Stimulated activated naive CD8-positive, alpha-beta T cell treated with anti-CD3 and anti-CD28 coated beads, Interleukin-15, Interleukin-2, amounts not matched to agents 100 ng/mL and 50 ng/mL, for 24 hours (primary cell): ENCODE results near the gene MYO1B.

Experiments used
- H3K27ac Mint-ChIP-seq: one replicate; pipeline ENCODE4 v1.8.0; 2021; ENCODE audit warnings: mild to moderate bottlenecking, mixed read lengths
- H3K27me3 Mint-ChIP-seq: one replicate; pipeline ENCODE4 v1.8.0; 2021; ENCODE audit warnings: mixed read lengths
- H3K36me3 Mint-ChIP-seq: one replicate; pipeline ENCODE4 v1.8.0; 2021; ENCODE audit warnings: low read depth, mixed read lengths
- H3K4me1 Mint-ChIP-seq: one replicate; pipeline ENCODE4 v1.8.0; 2021; ENCODE audit warnings: low read depth, mixed read lengths
- H3K4me3 Mint-ChIP-seq: one replicate; pipeline ENCODE4 v1.8.0; 2021; ENCODE audit warnings: mild to moderate bottlenecking, mixed read lengths
- H3K9me3 Mint-ChIP-seq: one replicate; pipeline ENCODE4 v1.8.0; 2021; ENCODE audit warnings: mixed read lengths

Gene MYO1B

GRCh38 chr2:191241418-191241817 is 3.8 kb upstream of the MYO1B start:
- H3K36me3 Mint-ChIP-seq: no peaks in the 10 kb centered on the region
- H3K27ac Mint-ChIP-seq: no peak overlapping the region
- no peaks in the 10 kb centered on the region for H3K9me3 Mint-ChIP-seq
- peaks cover 6% of the 10 kb centered on the region for H3K4me1 Mint-ChIP-seq
- H3K27me3 Mint-ChIP-seq: peaks cover 3% of the 10 kb centered on the region
- H3K4me3 Mint-ChIP-seq: no peak overlapping the region

- H3K27ac Mint-ChIP-seq: no peak overlapping the region
- no peaks in the 10 kb centered on the region for H3K9me3 Mint-ChIP-seq
- peaks cover 23% of the 10 kb centered on the region for H3K4me1 Mint-ChIP-seq
- H3K27me3 Mint-ChIP-seq: peaks cover 10% of the 10 kb centered on the region
- H3K4me3 Mint-ChIP-seq: no peak overlapping the region
- H3K36me3 Mint-ChIP-seq: no peaks in the 10 kb centered on the region
Measured at GRCh38 chr2:191243154-191243553, 2.0 kb upstream of the MYO1B start.

GRCh38 chr2:191244350-191244749 is 854 bp upstream of the MYO1B start:
- Mint-ChIP-seq H3K36me3 (no peaks in the 10 kb centered on the region), H3K27me3 (peaks cover 10% of the 10 kb centered on the region), H3K27ac (no peak overlapping the region), H3K9me3 (no peaks in the 10 kb centered on the region), H3K4me1 (peaks cover 23% of the 10 kb centered on the region), H3K4me3 (peak overlapping the region; percentile 75)

- Mint-ChIP-seq H3K9me3 (no peaks in the 10 kb centered on the region), H3K36me3 (no peaks in the 10 kb centered on the region)
Measured at GRCh38 chr2:191245869-191246531, 796 bp downstream of the MYO1B start.

GRCh38 chr2:191246820-191247380 is 1.7 kb downstream of the MYO1B start:
- H3K27me3 Mint-ChIP-seq: peaks cover 10% of the 10 kb centered on the region
- peaks cover 23% of the 10 kb centered on the region for H3K4me1 Mint-ChIP-seq
- no peaks in the 10 kb centered on the region for H3K9me3 Mint-ChIP-seq
- no peak overlapping the region for H3K27ac Mint-ChIP-seq
- H3K36me3 Mint-ChIP-seq: no peaks in the 10 kb centered on the region
- H3K4me3 Mint-ChIP-seq: peak overlapping the region; percentile 78

More at GRCh38 chr2:191245869-191246531, 796 bp downstream of the MYO1B start:
- Mint-ChIP-seq H3K4me3 (peak overlapping the region; percentile 78), H3K27me3 (peaks cover 10% of the 10 kb centered on the region), H3K4me1 (peaks cover 23% of the 10 kb centered on the region), H3K27ac (peak overlapping the region; percentile 79)

GRCh38 chr2:191247381-191248057 is 2.3 kb downstream of the MYO1B start:
- H3K27ac Mint-ChIP-seq: no peak overlapping the region
- H3K4me1 Mint-ChIP-seq: peaks cover 23% of the 10 kb centered on the region
- peaks cover 10% of the 10 kb centered on the region for H3K27me3 Mint-ChIP-seq
- H3K9me3 Mint-ChIP-seq: no peaks in the 10 kb centered on the region
- peak overlapping the region; percentile 78 for H3K4me3 Mint-ChIP-seq
- no peaks in the 10 kb centered on the region for H3K36me3 Mint-ChIP-seq

GRCh38 chr2:191249156-191249813 is 4.1 kb downstream of the MYO1B start:
- peaks cover 23% of the 10 kb centered on the region for H3K4me1 Mint-ChIP-seq
- no peak overlapping the region for H3K4me3 Mint-ChIP-seq
- no peaks in the 10 kb centered on the region for H3K9me3 Mint-ChIP-seq
- peaks cover 7% of the 10 kb centered on the region for H3K27me3 Mint-ChIP-seq
- no peaks in the 10 kb centered on the region for H3K36me3 Mint-ChIP-seq
- H3K27ac Mint-ChIP-seq: no peak overlapping the region

- no peaks in the 10 kb centered on the region for H3K9me3 Mint-ChIP-seq
- H3K4me3 Mint-ChIP-seq: no peak overlapping the region
- H3K27ac Mint-ChIP-seq: no peak overlapping the region
- peaks cover 7% of the 10 kb centered on the region for H3K27me3 Mint-ChIP-seq
- no peaks in the 10 kb centered on the region for H3K36me3 Mint-ChIP-seq
- H3K4me1 Mint-ChIP-seq: peaks cover 20% of the 10 kb centered on the region
Measured at GRCh38 chr2:191250400-191250799, 5.2 kb downstream of the MYO1B start.

- H3K9me3 Mint-ChIP-seq: no peaks in the 10 kb centered on the region
- no peak overlapping the region for H3K4me3 Mint-ChIP-seq
- H3K27me3 Mint-ChIP-seq: peaks cover 7% of the 10 kb centered on the region
- H3K4me1 Mint-ChIP-seq: peaks cover 20% of the 10 kb centered on the region
- no peaks in the 10 kb centered on the region for H3K36me3 Mint-ChIP-seq
- no peak overlapping the region for H3K27ac Mint-ChIP-seq
Measured at GRCh38 chr2:191250986-191251385, 5.8 kb downstream of the MYO1B start.

- H3K36me3 Mint-ChIP-seq: no peaks in the 10 kb centered on the region
- H3K9me3 Mint-ChIP-seq: no peaks in the 10 kb centered on the region
- peaks cover 4% of the 10 kb centered on the region for H3K4me1 Mint-ChIP-seq
- H3K4me3 Mint-ChIP-seq: no peak overlapping the region
- no peaks in the 10 kb centered on the region for H3K27me3 Mint-ChIP-seq
- H3K27ac Mint-ChIP-seq: no peak overlapping the region
Measured at GRCh38 chr2:191252699-191253098, 7.5 kb downstream of the MYO1B start.

GRCh38 chr2:191253476-191253875 is 8.3 kb downstream of the MYO1B start:
- no peak overlapping the region for H3K4me3 Mint-ChIP-seq
- H3K9me3 Mint-ChIP-seq: no peaks in the 10 kb centered on the region
- no peak overlapping the region for H3K27ac Mint-ChIP-seq
- no peaks in the 10 kb centered on the region for H3K36me3 Mint-ChIP-seq
- no peaks in the 10 kb centered on the region for H3K27me3 Mint-ChIP-seq
- no peaks in the 10 kb centered on the region for H3K4me1 Mint-ChIP-seq

GRCh38 chr2:191255271-191255670 is 10.1 kb downstream of the MYO1B start:
- no peaks in the 10 kb centered on the region for H3K4me1 Mint-ChIP-seq
- H3K27me3 Mint-ChIP-seq: no peaks in the 10 kb centered on the region
- H3K9me3 Mint-ChIP-seq: no peaks in the 10 kb centered on the region
- H3K27ac Mint-ChIP-seq: no peak overlapping the region
- no peak overlapping the region for H3K4me3 Mint-ChIP-seq
- H3K36me3 Mint-ChIP-seq: no peaks in the 10 kb centered on the region

GRCh38 chr2:191255756-191256312 is 10.6 kb downstream of the MYO1B start:
- no peak overlapping the region for H3K4me3 Mint-ChIP-seq
- H3K27me3 Mint-ChIP-seq: no peaks in the 10 kb centered on the region
- no peak overlapping the region for H3K27ac Mint-ChIP-seq
- H3K4me1 Mint-ChIP-seq: no peaks in the 10 kb centered on the region
- H3K9me3 Mint-ChIP-seq: no peaks in the 10 kb centered on the region
- no peaks in the 10 kb centered on the region for H3K36me3 Mint-ChIP-seq

- Mint-ChIP-seq H3K4me3 (no peak overlapping the region), H3K4me1 (no peaks in the 10 kb centered on the region), H3K27me3 (no peaks in the 10 kb centered on the region), H3K9me3 (no peaks in the 10 kb centered on the region), H3K27ac (no peak overlapping the region), H3K36me3 (no peaks in the 10 kb centered on the region)
Measured at GRCh38 chr2:191257934-191258333, 12.7 kb downstream of the MYO1B start.

- Mint-ChIP-seq H3K36me3 (no peaks in the 10 kb centered on the region), H3K4me1 (no peaks in the 10 kb centered on the region), H3K27ac (no peak overlapping the region), H3K4me3 (no peak overlapping the region), H3K27me3 (no peaks in the 10 kb centered on the region), H3K9me3 (no peaks in the 10 kb centered on the region)
Measured at GRCh38 chr2:191258996-191259395, 13.8 kb downstream of the MYO1B start.
